HepG2 (cell line): ENCODE measurements around the gene SPATA33. TPM values are rescaled to one million over a fixed set of nuclear protein-coding genes. Genes with fewer than 3 reads are reported as not detected.

Source experiments
- ATF7-NPFF ChIP-seq: sonication (generic); formaldehyde crosslinking; IDR thresholded peaks from 2 replicates; pipeline ENCODE4 v1.8.1; 2023; ENCODE audit warnings: mild to moderate bottlenecking, low read depth, missing genetic modification reagents, moderate library complexity
- BCLAF1 ChIP-seq: fragments of 450-650 bp; IDR thresholded peaks from 2 replicates; pipeline ENCODE4 v1.6.1; 2017; ENCODE audit warnings: mild to moderate bottlenecking
- CC2D1A ChIP-seq: sonication (generic); formaldehyde crosslinking; IDR thresholded peaks from 2 replicates; pipeline ENCODE4 v1.8.1; 2023; ENCODE audit warnings: mild to moderate bottlenecking, missing genetic modification reagents
- DDIT3 ChIP-seq: sonication (generic); formaldehyde crosslinking; IDR thresholded peaks from 2 replicates; pipeline ENCODE4 v1.4.0; 2020; ENCODE audit warnings: mild to moderate bottlenecking, missing genetic modification reagents
- FUBP1 ChIP-seq: sonication (generic); formaldehyde crosslinking; IDR thresholded peaks from 2 replicates; pipeline ENCODE4 v1.5.1; 2020; ENCODE audit warnings: missing genetic modification reagents, mild to moderate bottlenecking, borderline replicate concordance
- KIAA2018 ChIP-seq: sonication (generic); formaldehyde crosslinking; IDR thresholded peaks from 2 replicates; pipeline ENCODE4 v1.5.0; 2020; ENCODE audit warnings: mild to moderate bottlenecking, missing genetic modification reagents, borderline replicate concordance
- KLF11 ChIP-seq: IDR thresholded peaks from 2 replicates; pipeline ENCODE4 v1.6.1; 2016; ENCODE audit warnings: missing compliant biosample characterization
- MTA3 ChIP-seq: sonication (generic); formaldehyde crosslinking; IDR thresholded peaks from 2 replicates; pipeline ENCODE4 v1.4.0; 2020; ENCODE audit warnings: missing genetic modification reagents
- NFKB2 ChIP-seq: sonication (generic); formaldehyde crosslinking; IDR thresholded peaks from 2 replicates; pipeline ENCODE4 v1.4.0; 2020; ENCODE audit warnings: missing genetic modification reagents, borderline replicate concordance
- REPIN1 ChIP-seq: sonication (generic); formaldehyde crosslinking; IDR thresholded peaks from 2 replicates; pipeline ENCODE4 v1.8.0; 2022; ENCODE audit warnings: missing genetic modification reagents, low read depth, mild to moderate bottlenecking, borderline replicate concordance
- THRA ChIP-seq: sonication (generic); formaldehyde crosslinking; IDR thresholded peaks from 2 replicates; pipeline ENCODE4 v1.4.0; 2020; ENCODE audit warnings: missing genetic modification reagents, borderline replicate concordance
- ZNF350 ChIP-seq: sonication (generic); formaldehyde crosslinking; IDR thresholded peaks from 2 replicates; pipeline ENCODE4 v1.4.0; 2020; ENCODE audit warnings: mild to moderate bottlenecking, low read depth, missing genetic modification reagents, borderline replicate concordance
- polyA plus RNA-seq, 8 experiments: library from polyadenylated mRNA; depleted of rRNA in 3 of 8; stranded (reverse) in 7 of 8; unstranded in 1 of 8; fragments of >200 nt; fragmentation: Illumina TruSeq in 4 of 8; extraction: Trizol in 4 of 8; gene quantifications; 2 replicates each; pipeline versions ENCODE4 v1.2.1 to v1.2.3, GENCODE V29; 2011 to 2016; ENCODE audit warnings: low read depth in 4 of 8, missing spikeins in 1 of 8, mixed read lengths in 1 of 8; ENCODE audit not compliant: insufficient read depth in 1 of 8
- total RNA-seq, 5 experiments: library from RNA; depleted of rRNA; stranded (reverse); fragments of >200 nt; fragmentation: Illumina TruSeq; extraction: Trizol; gene quantifications; 2 replicates each; pipeline ENCODE4 v1.2.3, GENCODE V29; 2016; ENCODE audit warnings: low read depth in 1 of 5

The SPATA33 gene
- total and polyA plus RNA-seq, 2 of the 13 experiments (the other 11 are each of a cell fraction or from before 2014, with no cell fraction given) = 5.7 to 11.0 TPM

GRCh38 chr16:89687092-89687940 is 29.7 kb downstream of the SPATA33 start (continued):
- TF ChIP-seq THRA (CRISPR knock-in tag) (peak; percentile 86), ZNF350 (peak; percentile 99), FUBP1 (CRISPR knock-in tag) (peak; percentile 97), REPIN1 (CRISPR knock-in tag) (peak; percentile 100), BCLAF1 (no peak), KLF11 (CRISPR knock-in tag) (peak; percentile 98), CC2D1A (CRISPR knock-in tag) (no peak), NFKB2 (CRISPR knock-in tag) (peak; percentile 98), ATF7-NPFF (CRISPR knock-in tag) (peak; percentile 90), MTA3 (CRISPR knock-in tag) (no peak), KIAA2018 (CRISPR knock-in tag) (peak; percentile 98; the same call in 1 of the 2 replicates), DDIT3 (CRISPR knock-in tag) (no peak)
